Measurements from ENCODE around the gene ICAM1. TPM values are rescaled to one million over a fixed set of nuclear protein-coding genes. Genes with fewer than 3 reads are reported as not detected.

ICAM1 gene
- total and polyA plus RNA-seq, 10 of the 15 experiments (the other 5 are each of a cell fraction or from before 2014, with no cell fraction given): 7.6 to 115 (median 60.2) TPM

- H3K36me3 ChIP-seq (ENCODE audit: control insufficient read depth in 2 of 2, insufficient read depth in 2 of 2, low read length in 1 of 2): peaks cover 4 to 10% of the 10 kb centered on the region in 2 experiments; a peak in 3 of 4 replicates
- H3K4me1 ChIP-seq (ENCODE audit: control insufficient read depth, insufficient read depth, low read length): peaks cover 25% of the 10 kb centered on the region
- BruUV-seq (replicated peaks): no TSS peak
- H3K27ac ChIP-seq (ENCODE audit: control insufficient read depth, insufficient read depth): no peak overlapping the region
- SMC1A ChIA-PET (ENCODE audit: uncharacterized antibody, unreplicated experiment): no interaction called here
- H4K20me1 ChIP-seq (ENCODE audit: control insufficient read depth, insufficient read depth): no peaks in the 10 kb centered on the region
- H3K9ac ChIP-seq (ENCODE audit: control insufficient read depth, insufficient read depth, low read length): no peak overlapping the region
- WGBS (ENCODE audit: insufficient coverage, insufficient replicate concordance, low lambda C conversion rate, missing lambda C conversion rate): 93% methylated on average over 26 of the region's 26 CpGs
- no peaks in the 10 kb centered on the region for H3K9me3 ChIP-seq (replicated peaks; ENCODE audit: control insufficient read depth, insufficient read depth, low read length)
- CTCF ChIA-PET: no interaction called here
- POLR2A ChIA-PET: interaction anchor here (0.6 kb wide), 1 partner anchor 28 kb away, joined by 3 read pairs; no protein-coding TSS in a partner anchor
- H3K27me3 ChIP-seq (replicated peaks in 1 of 2; ENCODE audit: control insufficient read depth in 2 of 2, insufficient read depth in 2 of 2, low read length in 1 of 2): no peaks in the 10 kb centered on the region
- H3K4me3 ChIP-seq: no peak overlapping the region
- RAD21 ChIA-PET (ENCODE audit: unreplicated experiment): interaction anchor here (0.5 kb wide), 1 partner anchor 41 kb away, joined by 3 read pairs; no protein-coding TSS in a partner anchor
- peaks cover 48% of the 10 kb centered on the region for H3K79me2 ChIP-seq (ENCODE audit: control insufficient read depth, insufficient read depth, low read length)
- H3K4me2 ChIP-seq (ENCODE audit: control insufficient read depth, insufficient read depth): no peak overlapping the region
- no peak for FAIRE-seq
- H2AFZ ChIP-seq (ENCODE audit: control insufficient read depth, low read depth, low read length): no peak overlapping the region
- no peak for ATAC-seq
- DNase-seq (ENCODE audit: low read depth, low spot score): no peak
- intact Hi-C loops (cut with micrococcal nuclease; ENCODE audit: unreplicated experiment): no loop called here
- in situ Hi-C loops (cut with MboI): no loop called here
- TF ChIP-seq LARP7 (IDR thresholded peaks at IDR 0.05) (no peak), EP300 (IDR thresholded peaks at IDR 0.05; ENCODE audit: borderline replicate concordance in 1 of 2, control insufficient read depth in 1 of 2, low read depth in 2 of 2, low read length in 2 of 2) (no peak), RELA (IDR thresholded peaks at IDR 0.05; ENCODE audit: borderline replicate concordance, partially characterized antibody) (no peak), KAT2A (conservative IDR thresholded peaks at IDR 0.05; ENCODE audit: control insufficient read depth, low read depth, low read length) (no peak), YY1 (IDR thresholded peaks at IDR 0.05; ENCODE audit: low read depth, low read length) (no peak), CHD1 (IDR thresholded peaks at IDR 0.05; ENCODE audit: low read depth, low read length) (no peak), ZBTB4 (CRISPR knock-in tag; IDR thresholded peaks at IDR 0.05) (no peak)
- TF ChIP-seq, protein P1, sequence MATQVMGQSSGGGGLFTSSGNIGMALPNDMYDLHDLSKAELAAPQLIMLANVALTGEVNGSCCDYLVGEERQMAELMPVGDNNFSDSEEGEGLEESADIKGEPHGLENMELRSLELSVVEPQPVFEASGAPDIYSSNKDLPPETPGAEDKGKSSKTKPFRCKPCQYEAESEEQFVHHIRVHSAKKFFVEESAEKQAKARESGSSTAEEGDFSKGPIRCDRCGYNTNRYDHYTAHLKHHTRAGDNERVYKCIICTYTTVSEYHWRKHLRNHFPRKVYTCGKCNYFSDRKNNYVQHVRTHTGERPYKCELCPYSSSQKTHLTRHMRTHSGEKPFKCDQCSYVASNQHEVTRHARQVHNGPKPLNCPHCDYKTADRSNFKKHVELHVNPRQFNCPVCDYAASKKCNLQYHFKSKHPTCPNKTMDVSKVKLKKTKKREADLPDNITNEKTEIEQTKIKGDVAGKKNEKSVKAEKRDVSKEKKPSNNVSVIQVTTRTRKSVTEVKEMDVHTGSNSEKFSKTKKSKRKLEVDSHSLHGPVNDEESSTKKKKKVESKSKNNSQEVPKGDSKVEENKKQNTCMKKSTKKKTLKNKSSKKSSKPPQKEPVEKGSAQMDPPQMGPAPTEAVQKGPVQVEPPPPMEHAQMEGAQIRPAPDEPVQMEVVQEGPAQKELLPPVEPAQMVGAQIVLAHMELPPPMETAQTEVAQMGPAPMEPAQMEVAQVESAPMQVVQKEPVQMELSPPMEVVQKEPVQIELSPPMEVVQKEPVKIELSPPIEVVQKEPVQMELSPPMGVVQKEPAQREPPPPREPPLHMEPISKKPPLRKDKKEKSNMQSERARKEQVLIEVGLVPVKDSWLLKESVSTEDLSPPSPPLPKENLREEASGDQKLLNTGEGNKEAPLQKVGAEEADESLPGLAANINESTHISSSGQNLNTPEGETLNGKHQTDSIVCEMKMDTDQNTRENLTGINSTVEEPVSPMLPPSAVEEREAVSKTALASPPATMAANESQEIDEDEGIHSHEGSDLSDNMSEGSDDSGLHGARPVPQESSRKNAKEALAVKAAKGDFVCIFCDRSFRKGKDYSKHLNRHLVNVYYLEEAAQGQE (IDR thresholded peaks at IDR 0.05; ENCODE audit: low read depth, low read length): no peak
- TF ChIP-seq, protein P2, sequence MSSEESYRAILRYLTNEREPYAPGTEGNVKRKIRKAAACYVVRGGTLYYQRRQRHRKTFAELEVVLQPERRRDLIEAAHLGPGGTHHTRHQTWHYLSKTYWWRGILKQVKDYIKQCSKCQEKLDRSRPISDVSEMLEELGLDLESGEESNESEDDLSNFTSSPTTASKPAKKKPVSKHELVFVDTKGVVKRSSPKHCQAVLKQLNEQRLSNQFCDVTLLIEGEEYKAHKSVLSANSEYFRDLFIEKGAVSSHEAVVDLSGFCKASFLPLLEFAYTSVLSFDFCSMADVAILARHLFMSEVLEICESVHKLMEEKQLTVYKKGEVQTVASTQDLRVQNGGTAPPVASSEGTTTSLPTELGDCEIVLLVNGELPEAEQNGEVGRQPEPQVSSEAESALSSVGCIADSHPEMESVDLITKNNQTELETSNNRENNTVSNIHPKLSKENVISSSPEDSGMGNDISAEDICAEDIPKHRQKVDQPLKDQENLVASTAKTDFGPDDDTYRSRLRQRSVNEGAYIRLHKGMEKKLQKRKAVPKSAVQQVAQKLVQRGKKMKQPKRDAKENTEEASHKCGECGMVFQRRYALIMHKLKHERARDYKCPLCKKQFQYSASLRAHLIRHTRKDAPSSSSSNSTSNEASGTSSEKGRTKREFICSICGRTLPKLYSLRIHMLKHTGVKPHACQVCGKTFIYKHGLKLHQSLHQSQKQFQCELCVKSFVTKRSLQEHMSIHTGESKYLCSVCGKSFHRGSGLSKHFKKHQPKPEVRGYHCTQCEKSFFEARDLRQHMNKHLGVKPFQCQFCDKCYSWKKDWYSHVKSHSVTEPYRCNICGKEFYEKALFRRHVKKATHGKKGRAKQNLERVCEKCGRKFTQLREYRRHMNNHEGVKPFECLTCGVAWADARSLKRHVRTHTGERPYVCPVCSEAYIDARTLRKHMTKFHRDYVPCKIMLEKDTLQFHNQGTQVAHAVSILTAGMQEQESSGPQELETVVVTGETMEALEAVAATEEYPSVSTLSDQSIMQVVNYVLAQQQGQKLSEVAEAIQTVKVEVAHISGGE (CRISPR knock-in tag; IDR thresholded peaks at IDR 0.05): no peak
- TF ChIP-seq, protein P3, sequence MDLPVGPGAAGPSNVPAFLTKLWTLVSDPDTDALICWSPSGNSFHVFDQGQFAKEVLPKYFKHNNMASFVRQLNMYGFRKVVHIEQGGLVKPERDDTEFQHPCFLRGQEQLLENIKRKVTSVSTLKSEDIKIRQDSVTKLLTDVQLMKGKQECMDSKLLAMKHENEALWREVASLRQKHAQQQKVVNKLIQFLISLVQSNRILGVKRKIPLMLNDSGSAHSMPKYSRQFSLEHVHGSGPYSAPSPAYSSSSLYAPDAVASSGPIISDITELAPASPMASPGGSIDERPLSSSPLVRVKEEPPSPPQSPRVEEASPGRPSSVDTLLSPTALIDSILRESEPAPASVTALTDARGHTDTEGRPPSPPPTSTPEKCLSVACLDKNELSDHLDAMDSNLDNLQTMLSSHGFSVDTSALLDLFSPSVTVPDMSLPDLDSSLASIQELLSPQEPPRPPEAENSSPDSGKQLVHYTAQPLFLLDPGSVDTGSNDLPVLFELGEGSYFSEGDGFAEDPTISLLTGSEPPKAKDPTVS (IDR thresholded peaks at IDR 0.05; ENCODE audit: low read depth, low read length): no peak
These were observed 64.5 kb downstream of the ICAM1 start for GRCh38 chr19:10335352-10335985.

Measured in GM12878 (cell line).